ENCODE data around the gene LDLRAD4.

DNA sequence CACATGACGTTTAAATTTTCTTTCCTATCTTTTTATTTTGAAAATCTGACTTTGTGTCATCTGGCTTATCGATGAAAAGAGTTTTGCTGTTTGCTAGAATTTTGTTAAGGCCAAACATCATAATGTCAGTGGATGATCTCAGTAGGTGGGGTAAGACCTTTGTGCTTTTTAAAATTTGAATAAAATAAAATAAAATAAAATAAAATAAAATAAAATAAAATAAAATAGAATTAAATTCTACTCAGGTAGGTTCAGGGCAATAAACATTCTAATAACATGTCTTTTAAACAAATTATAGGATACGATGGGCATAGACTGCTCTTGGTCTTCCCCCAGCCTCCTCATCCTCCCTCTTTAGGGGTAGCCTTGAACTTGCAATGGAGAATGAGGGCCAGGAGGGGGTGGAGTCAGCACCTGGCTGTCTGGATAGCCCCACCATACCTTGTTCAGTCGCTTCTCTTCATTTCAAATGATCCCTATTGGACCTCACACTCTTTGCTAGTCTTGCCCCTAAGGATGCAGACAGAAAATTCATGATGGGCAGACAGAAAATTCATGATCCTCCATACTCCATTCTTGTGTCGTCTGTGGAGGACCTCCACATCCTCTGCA, 8.1 kb downstream of the LDLRAD4 start:
- no peak for TF ChIP-seq POLR2AphosphoS5 (IDR thresholded peaks at IDR 0.05)
- TF ChIP-seq POLR2A (IDR thresholded peaks at IDR 0.05), result no peak
- TF ChIP-seq, protein P1, sequence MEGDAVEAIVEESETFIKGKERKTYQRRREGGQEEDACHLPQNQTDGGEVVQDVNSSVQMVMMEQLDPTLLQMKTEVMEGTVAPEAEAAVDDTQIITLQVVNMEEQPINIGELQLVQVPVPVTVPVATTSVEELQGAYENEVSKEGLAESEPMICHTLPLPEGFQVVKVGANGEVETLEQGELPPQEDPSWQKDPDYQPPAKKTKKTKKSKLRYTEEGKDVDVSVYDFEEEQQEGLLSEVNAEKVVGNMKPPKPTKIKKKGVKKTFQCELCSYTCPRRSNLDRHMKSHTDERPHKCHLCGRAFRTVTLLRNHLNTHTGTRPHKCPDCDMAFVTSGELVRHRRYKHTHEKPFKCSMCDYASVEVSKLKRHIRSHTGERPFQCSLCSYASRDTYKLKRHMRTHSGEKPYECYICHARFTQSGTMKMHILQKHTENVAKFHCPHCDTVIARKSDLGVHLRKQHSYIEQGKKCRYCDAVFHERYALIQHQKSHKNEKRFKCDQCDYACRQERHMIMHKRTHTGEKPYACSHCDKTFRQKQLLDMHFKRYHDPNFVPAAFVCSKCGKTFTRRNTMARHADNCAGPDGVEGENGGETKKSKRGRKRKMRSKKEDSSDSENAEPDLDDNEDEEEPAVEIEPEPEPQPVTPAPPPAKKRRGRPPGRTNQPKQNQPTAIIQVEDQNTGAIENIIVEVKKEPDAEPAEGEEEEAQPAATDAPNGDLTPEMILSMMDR (IDR thresholded peaks at IDR 0.05), result no peak
- no peak for TF ChIP-seq EP300 (IDR thresholded peaks at IDR 0.05)

Measured in stomach (tissue), 4 donors.